Esophagus squamous epithelium (tissue), 5 donors: ENCODE measurements around the gene ZNF407. TPM values are rescaled to one million over a fixed set of nuclear protein-coding genes. Genes with fewer than 3 reads are reported as not detected.
"Not testable (repeated sequence)": the region's sequence is repeated elsewhere in the genome, so short reads cannot be mapped to it uniquely, and the experiment has no call there.

Experiments used
- DNase-seq: peaks from one replicate; lab custom pipeline; 2025; lab: John Stamatoyannopoulos, UW
- H3K27ac ChIP-seq, 4 donors: fragments of 200-600 bp; sonication (generic); one replicate each; pipeline ENCODE4 v1.5.1; 2016 to 2019; ENCODE audit warnings: mild to moderate bottlenecking in 1 of 4
- H3K27me3 ChIP-seq, 4 donors: fragments of 200-600 bp; sonication (generic); 1 replicate in 3 of 4; 2 replicates in 1 of 4; pipeline versions ENCODE4 v1.5.1 to v1.6.0; 2017 to 2021; ENCODE audit warnings: antibody characterized with exemption in 1 of 4
- H3K36me3 ChIP-seq, 3 donors: fragments of 200-600 bp; sonication (generic); one replicate each; pipeline ENCODE4 v1.5.1; 2016 to 2019
- H3K4me1 ChIP-seq, 3 donors: fragments of 200-600 bp; sonication (generic); one replicate each; pipeline ENCODE4 v1.5.1; 2017 to 2019
- H3K4me3 ChIP-seq, 4 donors: fragments of 200-600 bp; sonication (generic); 1 replicate in 3 of 4; 2 replicates in 1 of 4; pipeline ENCODE4 v1.5.1; 2016 to 2019; ENCODE audit warnings: mild to moderate bottlenecking in 2 of 4, moderate library complexity in 1 of 4
- H3K9me3 ChIP-seq, 3 donors: fragments of 200-600 bp; sonication (generic); one replicate each; pipeline ENCODE4 v1.5.1; 2016 to 2019
- POLR2A ChIP-seq, 4 donors: fragments of 450-650 bp; IDR thresholded peaks; one replicate each; pipeline ENCODE4 v1.6.1; 2017; ENCODE audit warnings: antibody characterized with exemption in 4 of 4, mild to moderate bottlenecking in 4 of 4, moderate library complexity in 3 of 4
- WGBS, 2 donors: methylation state at CpG; one replicate each; pipeline ENCODE4 v1.1.5; 2018; 5-methylcytosine and 5-hydroxymethylcytosine counted together
- intact Hi-C: fragments of 100-400 bp; cut with DNase I; formaldehyde crosslinking; loops from one replicate; pipeline ENCODE4 v1.15.0; 2022
- total RNA-seq, 4 donors: library from RNA; depleted of rRNA; stranded (reverse); fragments of >200 nt; gene quantifications; one replicate each; pipeline ENCODE4 v1.1.0, GENCODE V29; 2016
- TF ChIP-seq, protein P1 (sequence below), 6 experiments: fragments of 450-650 bp in 4 of 6; fragments of 200-600 bp in 2 of 6; sonication (generic) in 2 of 6; IDR thresholded peaks; one replicate each; pipeline ENCODE4 v1.5.1; 2016 to 2019; ENCODE audit warnings: antibody characterized with exemption in 6 of 6, mild to moderate bottlenecking in 4 of 6, moderate library complexity in 4 of 6
- donor health status: DM: yes; HTN: yes; CAD: no.

Gene ZNF407
- total RNA-seq, 4 donors from 2014 or later = 6.4 to 21.2 (median 13.1) TPM

DNA sequence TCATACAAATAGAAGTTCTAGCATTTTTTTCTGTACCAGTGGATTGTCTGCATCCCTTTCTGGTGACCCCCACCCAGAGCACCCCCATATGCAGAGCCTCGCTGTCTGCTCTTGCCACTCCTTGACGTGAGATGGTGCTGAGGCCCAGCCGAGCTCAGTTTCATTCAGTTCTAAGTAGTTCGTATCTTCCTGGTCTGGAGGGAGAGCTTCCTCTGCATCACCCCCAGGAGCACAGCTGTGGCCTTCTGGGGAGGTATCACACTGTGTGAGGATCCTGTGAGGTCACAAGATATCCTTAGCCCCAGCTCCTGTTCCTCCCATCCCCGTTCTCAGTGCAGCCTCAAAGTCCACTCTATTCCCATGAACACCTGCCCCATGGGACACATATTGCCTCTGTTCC is 478.6 kb downstream of the ZNF407 start:
- Histone ChIP-seq H3K27ac (no peak overlapping the region), H3K9me3 (peaks cover 0 to 17% (median 0%) of the 10 kb centered on the region in 3 donors), H3K4me3 (no peak overlapping the region), H3K27me3 (no peaks in the 10 kb centered on the region), H3K4me1 (peaks cover 0 to 7% (median 4%) of the 10 kb centered on the region in 3 donors), H3K36me3 (no peaks in the 10 kb centered on the region)
- WGBS, 2 donors = 89 to 94% methylated on average over 2 to 4 of the region's 5 CpGs
- no peak for TF ChIP-seq POLR2A (IDR thresholded peaks at IDR 0.05)
- TF ChIP-seq, protein P1, sequence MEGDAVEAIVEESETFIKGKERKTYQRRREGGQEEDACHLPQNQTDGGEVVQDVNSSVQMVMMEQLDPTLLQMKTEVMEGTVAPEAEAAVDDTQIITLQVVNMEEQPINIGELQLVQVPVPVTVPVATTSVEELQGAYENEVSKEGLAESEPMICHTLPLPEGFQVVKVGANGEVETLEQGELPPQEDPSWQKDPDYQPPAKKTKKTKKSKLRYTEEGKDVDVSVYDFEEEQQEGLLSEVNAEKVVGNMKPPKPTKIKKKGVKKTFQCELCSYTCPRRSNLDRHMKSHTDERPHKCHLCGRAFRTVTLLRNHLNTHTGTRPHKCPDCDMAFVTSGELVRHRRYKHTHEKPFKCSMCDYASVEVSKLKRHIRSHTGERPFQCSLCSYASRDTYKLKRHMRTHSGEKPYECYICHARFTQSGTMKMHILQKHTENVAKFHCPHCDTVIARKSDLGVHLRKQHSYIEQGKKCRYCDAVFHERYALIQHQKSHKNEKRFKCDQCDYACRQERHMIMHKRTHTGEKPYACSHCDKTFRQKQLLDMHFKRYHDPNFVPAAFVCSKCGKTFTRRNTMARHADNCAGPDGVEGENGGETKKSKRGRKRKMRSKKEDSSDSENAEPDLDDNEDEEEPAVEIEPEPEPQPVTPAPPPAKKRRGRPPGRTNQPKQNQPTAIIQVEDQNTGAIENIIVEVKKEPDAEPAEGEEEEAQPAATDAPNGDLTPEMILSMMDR (IDR thresholded peaks at IDR 0.05) = no peak
- intact Hi-C loops = no loop called here
- no peak for DNase-seq

DNA sequence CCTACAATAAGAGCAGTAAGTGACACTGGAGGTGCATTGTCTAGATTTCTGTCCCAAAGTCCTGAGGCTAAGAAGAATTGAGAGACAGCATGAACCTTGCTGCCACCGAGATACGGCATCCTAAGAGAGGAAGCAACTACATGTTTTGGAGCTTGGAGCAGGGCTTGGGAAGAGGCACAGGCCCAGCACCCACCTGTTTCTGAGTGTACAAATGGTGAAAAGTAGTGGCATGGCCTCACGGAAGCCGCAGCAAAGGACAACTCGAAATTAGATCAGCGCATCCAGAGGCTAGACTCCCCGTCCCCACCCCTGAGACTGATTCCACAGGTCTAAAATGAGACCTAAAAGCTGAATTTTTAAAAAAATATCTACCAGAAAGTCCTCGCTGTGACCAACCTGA is 483.8 kb downstream of the ZNF407 start:
- Histone ChIP-seq H3K36me3 (no peaks in the 10 kb centered on the region), H3K4me3 (no peak overlapping the region), H3K27ac (no peak overlapping the region), H3K27me3 (no peaks in the 10 kb centered on the region), H3K4me1 (no peaks in the 10 kb centered on the region), H3K9me3 (peaks cover 0 to 27% (median 0%) of the 10 kb centered on the region in 3 donors)
- intact Hi-C loops = no loop called here
- no peak for TF ChIP-seq POLR2A (IDR thresholded peaks at IDR 0.05)
- TF ChIP-seq, protein P1 (IDR thresholded peaks at IDR 0.05) = no peak
- DNase-seq = no peak
- WGBS, 2 donors = 82 to 96% methylated on average over 8 of the region's 8 CpGs

DNA sequence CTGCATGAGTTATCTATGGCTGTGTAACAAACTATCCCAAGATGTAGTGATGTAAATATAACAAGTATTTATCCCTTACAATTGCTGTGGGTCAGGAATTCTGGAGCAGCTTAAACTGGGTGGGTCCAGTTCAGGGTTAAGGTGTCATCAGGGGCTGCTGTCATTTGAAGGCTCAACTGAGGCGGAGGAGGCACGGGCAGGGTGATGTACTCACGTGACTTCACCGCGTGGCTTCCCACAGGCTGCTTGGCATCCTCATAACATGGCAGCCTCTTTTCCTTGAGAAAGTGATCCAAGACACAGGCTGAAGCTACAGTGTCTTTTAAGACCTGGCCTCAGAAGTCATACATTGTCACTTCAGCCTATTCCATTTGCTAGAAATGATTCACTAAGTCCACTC is 485.5 kb downstream of the ZNF407 start:
- WGBS, 2 donors = 96 to 98% methylated on average over 5 of the region's 5 CpGs
- TF ChIP-seq, protein P1 (IDR thresholded peaks at IDR 0.05) = no peak
- TF ChIP-seq POLR2A (IDR thresholded peaks at IDR 0.05) = no peak
- intact Hi-C loops = no loop called here
- no peaks in the 10 kb centered on the region for H3K4me1 ChIP-seq
- H3K9me3 ChIP-seq = peaks cover 0 to 14% (median 0%) of the 10 kb centered on the region in 3 donors
- no peaks in the 10 kb centered on the region for H3K36me3 ChIP-seq
- H3K27me3 ChIP-seq = no peaks in the 10 kb centered on the region
- no peak overlapping the region for H3K27ac ChIP-seq
- H3K4me3 ChIP-seq = no peak overlapping the region
- no peak for DNase-seq

DNA sequence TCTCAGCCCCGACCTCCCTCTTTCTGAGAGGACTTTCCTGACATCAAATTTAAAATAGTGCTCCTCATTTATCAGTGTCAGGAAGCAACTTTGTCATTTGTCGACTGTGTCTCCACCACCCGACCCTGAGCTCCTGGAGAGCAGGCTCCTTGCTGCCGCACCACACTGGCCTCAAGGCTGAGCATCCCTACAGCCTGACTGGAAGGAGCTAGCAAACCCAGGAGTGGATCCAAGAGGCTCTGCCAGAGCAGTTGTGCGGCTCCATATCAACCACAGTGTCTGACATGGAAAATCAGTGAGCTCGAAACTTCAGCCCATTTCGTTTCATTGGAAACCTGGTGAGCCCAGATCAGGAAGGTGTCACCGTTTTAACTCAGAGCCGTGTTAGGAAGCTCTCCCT is 486.1 kb downstream of the ZNF407 start:
- Histone ChIP-seq H3K9me3 (peaks cover 0 to 10% (median 0%) of the 10 kb centered on the region in 3 donors), H3K36me3 (no peaks in the 10 kb centered on the region), H3K4me3 (no peak overlapping the region), H3K4me1 (no peaks in the 10 kb centered on the region), H3K27ac (no peak overlapping the region), H3K27me3 (no peaks in the 10 kb centered on the region)
- 72 to 77% methylated on average over 6 to 7 of the region's 9 CpGs for WGBS, 2 donors
- intact Hi-C loops = no loop called here
- no peak for DNase-seq
- TF ChIP-seq, protein P1 (IDR thresholded peaks at IDR 0.05) = no peak
- TF ChIP-seq POLR2A (IDR thresholded peaks at IDR 0.05) = no peak

DNA sequence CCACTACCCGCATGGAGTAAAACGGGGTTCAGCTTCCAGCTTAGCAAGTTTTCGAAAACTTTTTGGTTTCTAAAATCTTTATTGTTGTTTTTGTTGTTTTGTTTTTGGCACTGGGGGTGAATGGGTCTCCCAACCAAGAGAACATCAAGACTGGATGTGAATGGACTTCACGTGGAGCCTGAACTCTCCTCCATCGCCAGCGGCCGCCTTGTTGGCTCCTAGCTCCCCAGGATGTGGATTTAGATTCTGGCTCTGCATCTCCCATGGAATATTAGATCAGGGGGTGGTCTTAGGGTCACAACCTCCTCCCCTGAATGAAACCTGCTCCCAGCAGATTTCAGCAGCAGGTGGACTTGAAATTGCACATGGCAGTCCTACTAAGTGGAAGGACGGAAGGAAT is 488.0 kb downstream of the ZNF407 start:
- WGBS, 2 donors = 92 to 94% methylated on average over 4 to 5 of the region's 8 CpGs
- H3K27me3 ChIP-seq, H3K4me3 ChIP-seq, intact Hi-C loops, H3K27ac ChIP-seq, DNase-seq, H3K36me3 ChIP-seq, H3K4me1 ChIP-seq, H3K9me3 ChIP-seq: not testable (repeated sequence)

DNA sequence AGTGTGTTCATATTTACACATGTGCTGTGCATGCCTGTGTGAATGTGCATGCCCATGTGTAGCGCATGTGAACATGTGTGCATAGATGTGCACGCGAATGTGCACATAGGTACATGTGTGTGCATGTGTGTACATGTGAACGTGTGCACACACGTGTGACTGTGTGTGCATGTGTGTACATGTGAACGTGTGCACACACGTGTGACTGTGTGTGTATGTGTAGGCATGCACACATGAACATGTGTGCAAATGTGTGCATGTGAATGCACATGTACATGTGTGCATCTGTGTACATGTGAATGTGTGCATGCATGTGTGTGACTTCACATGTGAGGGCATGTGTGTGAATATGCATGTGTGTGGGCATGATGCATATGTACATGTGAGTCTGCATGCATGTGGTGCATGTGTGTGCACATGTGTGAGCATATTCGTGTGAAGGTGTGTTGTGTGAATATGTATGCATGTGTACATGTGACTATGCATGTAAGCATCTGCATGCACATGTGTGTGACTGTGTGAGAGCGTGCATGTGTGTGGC is 488.9 kb downstream of the ZNF407 start:
- Histone ChIP-seq H3K27me3 (no peaks in the 10 kb centered on the region), H3K36me3 (no peaks in the 10 kb centered on the region), H3K4me1 (no peaks in the 10 kb centered on the region), H3K4me3 (no peak overlapping the region), H3K27ac (no peak overlapping the region), H3K9me3 (peaks cover 0 to 10% (median 0%) of the 10 kb centered on the region in 3 donors)
- intact Hi-C loops = no loop called here
- WGBS, 2 donors = 91 to 96% methylated on average over 9 of the region's 9 CpGs
- DNase-seq = no peak
- TF ChIP-seq POLR2A (IDR thresholded peaks at IDR 0.05) = no peak
- TF ChIP-seq, protein P1 (IDR thresholded peaks at IDR 0.05) = no peak
